GM11168 (cell line): ENCODE data around the gene TET1.
"Not testable (repeated sequence)": the region's sequence is repeated elsewhere in the genome, so short reads cannot be mapped to it uniquely, and the experiment has no call there.

Source experiments
- in situ Hi-C: fragments of 300-500 bp; cut with MboI; formaldehyde crosslinking; loops from one replicate; pipeline ENCODE4 v1.12.0; 2022; ENCODE audit warnings: low sequenced_read_pairs; ENCODE audit not compliant: unreplicated experiment

The TET1 gene

DNA sequence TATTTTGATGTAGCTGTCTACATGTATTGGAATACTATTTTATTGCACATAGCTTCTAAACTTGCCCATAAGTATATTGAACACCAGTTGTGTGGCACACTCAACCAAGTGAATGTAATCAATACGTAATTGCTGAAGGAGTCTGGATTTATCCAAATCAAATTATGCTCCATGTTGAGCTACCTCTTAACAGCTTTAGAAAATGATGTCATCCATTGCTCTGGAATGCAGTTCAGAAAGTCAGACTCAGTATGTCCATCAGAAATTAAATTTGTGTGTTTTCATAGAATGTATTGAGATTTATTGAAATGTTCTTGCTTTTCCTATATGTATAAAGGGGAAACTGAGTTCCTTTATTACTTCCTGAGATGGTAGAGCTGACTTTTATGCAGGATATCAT lies 135.9 kb downstream of the TET1 start:
- in situ Hi-C loops: no loop called here

DNA sequence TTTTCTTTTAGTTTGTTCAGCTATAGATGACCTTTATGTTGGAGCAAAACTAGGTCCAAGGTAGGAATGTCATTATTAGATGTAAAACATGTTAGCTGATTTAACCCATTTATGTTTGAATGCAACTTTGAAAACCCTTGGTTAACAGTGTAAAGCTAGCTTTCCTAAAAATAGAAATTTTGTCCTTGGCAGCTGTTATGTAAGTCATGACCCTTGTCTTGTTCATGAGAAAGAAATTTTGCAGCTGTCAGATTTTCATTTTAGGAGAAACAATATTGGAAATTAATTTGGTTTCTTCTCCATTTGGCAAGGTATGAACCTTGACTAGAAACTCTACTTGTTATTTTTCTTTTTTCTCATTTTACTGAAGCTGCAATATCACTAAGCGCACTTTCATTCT lies 137.0 kb downstream of the TET1 start:
- in situ Hi-C loops: no loop called here

- in situ Hi-C loops: no loop called here
These were observed 140.1 kb downstream of the TET1 start for GRCh38 chr10:68700197-68700596.

- in situ Hi-C loops: no loop called here
These were observed 145.4 kb downstream of the TET1 start for GRCh38 chr10:68705548-68705947.

- in situ Hi-C loops: not testable (repeated sequence)
These were observed 148.8 kb downstream of the TET1 start for GRCh38 chr10:68708987-68709386.

DNA sequence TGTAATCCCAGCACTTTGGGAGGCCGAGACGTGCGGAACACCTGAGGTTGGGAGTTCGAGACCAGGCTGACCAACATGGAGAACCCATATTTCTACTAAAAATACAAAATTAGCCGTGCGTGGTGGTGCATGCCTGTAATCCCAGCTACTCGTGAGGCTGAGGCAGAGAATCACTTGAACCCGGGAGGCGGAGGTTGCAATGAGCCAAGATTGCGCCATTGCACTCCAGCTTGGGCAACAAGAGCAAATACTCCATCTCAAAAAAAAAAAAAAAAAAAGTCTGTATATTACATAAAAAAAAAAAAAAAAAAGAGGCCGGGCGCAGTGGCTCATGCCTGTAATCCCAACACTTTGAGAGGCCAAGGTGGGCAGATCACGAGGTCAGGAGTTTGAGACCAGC lies 152.9 kb downstream of the TET1 start:
- in situ Hi-C loops: not testable (repeated sequence)

- in situ Hi-C loops: no loop called here
These were observed 157.3 kb downstream of the TET1 start for GRCh38 chr10:68717435-68717834.

DNA sequence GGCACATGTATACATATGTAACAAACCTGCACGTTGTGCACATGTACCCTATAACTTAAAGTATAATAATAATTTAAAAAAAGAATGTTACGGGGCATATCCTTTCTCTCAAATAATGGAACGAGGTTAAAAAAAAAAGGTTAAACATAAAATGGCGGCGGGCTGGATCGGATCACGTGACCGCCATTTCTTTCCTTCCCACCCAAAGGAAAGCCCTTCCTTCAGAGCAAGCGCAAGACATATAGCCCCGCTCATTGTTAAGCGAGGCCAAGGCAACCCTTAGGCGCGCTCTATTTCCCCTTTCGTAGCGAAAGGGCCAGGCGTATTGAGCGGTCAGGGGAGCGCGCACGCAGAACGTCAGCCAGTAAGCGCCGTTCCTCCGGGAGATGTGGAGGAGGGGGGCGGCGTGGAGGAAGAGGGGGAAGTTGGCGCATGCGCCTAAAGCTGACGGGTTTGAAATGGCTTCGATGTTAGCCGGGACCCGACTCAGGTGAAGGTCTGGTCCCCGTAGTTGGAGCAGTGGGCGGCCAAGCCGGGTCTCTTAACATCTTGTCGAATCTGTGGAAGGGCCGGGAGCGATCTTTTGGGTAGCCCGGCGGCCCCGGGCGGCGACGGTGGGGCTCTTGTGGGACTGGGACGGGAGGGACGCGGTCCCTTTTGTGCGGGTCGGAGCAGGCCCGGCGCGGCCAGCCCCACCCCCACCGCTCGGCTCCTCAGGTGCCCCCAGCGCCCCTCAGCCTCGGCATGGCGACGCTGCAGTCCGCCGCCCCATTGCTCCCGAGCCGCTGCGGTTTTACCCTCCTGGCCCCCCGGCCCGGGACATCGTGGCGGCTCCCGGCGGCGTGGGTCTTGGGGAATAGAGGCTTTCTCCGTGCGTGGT lies 160.9 kb downstream of the TET1 start, which contains the start of gene CCAR1:
Gene CCAR1, plus strand, starts transcription at position 447 of the 880 bp plus-strand sequence. CDS start 1,266 bp downstream, outside the sequence.
- in situ Hi-C loops: no loop called here

GRCh38 chr10:68721673-68722335 lies 161.7 kb downstream of the TET1 start:
- in situ Hi-C loops: no loop called here

DNA sequence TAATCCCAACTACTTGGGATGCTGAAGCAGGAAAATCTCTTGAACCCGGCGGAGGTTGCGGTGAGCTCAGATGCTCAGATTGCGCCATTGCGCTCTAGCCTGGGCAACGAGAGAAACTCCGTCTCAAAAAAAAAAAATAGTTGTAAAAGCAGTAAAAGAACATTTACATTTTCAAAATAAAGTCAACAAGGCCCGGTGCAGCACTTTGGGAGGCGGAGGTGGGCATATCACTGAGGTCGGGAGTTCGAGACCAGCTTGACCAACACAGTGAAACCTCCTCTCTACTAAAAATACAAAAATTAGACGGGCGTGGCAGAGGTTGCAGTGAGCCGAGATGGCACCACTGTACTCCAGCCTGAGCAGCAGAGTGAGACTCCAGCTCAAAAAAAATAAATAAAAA lies 164.9 kb downstream of the TET1 start:
- in situ Hi-C loops: no loop called here

DNA sequence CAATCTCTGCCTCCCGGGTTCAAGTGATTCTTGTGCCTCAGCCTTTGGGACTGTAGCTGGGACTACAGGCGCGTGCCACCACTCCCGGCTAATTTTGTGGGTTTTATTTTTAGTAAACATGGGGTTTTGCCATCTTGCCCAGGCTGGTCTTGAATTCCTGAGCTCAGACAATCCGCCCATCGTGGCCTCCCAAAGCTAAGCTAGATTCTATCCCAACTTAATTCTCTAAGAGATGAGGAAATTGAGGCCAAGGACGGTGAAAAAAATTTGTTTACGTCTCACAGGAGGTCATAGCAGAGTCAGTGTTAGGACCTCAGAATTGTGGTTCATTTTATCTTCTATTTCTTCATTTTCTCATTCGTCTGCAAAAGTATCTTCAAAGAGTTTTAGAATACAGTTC lies 167.0 kb downstream of the TET1 start:
- in situ Hi-C loops: no loop called here

GRCh38 chr10:68732651-68733050 lies 172.5 kb downstream of the TET1 start:
- in situ Hi-C loops: no loop called here

- in situ Hi-C loops: no loop called here
These were observed 174.2 kb downstream of the TET1 start for GRCh38 chr10:68734349-68734748.

GRCh38 chr10:68735119-68735518 lies 175.0 kb downstream of the TET1 start:
- in situ Hi-C loops: no loop called here

DNA sequence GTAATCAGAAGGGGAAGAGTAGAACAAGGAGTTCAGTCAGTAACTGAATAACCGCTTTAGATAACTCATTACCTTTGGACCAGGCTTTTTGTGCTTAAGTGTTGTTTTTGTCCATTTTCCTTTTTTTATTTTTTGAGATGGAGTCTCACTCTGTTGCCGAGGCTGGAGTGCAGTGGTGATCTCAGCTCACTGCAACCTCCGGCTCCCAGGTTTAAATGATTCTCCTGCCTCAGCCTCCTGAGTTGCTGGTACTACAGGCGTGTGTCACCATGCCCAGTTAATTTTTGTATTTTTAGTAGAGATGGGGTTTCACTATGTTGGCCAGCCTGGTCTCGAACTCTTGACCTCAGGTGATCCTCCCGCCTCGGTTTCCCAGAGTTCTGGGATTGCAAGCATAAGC lies 175.6 kb downstream of the TET1 start:
- in situ Hi-C loops: not testable (repeated sequence)

DNA sequence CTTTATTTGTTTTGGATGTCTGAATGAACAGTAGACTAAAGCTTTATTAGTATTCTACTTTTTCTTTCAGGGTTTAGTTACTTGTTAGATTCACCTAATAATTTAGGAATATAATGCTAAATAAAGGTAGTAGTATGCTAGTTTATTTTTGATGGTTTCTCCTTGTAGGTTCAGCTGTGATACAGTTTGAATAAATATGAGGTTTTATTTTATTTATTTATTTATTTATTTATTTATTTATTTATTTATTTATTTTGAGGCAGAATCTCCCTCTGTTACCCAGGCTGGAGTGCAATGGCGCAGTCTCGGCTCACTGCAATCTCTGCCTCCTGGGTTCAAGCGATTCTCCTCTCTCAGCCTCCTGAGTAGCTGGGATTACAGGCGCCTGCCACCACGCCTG lies 180.5 kb downstream of the TET1 start:
- in situ Hi-C loops: not testable (repeated sequence)

GRCh38 chr10:68742397-68742796 lies 182.3 kb downstream of the TET1 start:
- in situ Hi-C loops: no loop called here
